ENCODE measurements around the gene EXOC4.
"Not testable (repeated sequence)": the region's sequence is repeated elsewhere in the genome, so short reads cannot be mapped to it uniquely, and the experiment has no call there.

The EXOC4 gene

DNA sequence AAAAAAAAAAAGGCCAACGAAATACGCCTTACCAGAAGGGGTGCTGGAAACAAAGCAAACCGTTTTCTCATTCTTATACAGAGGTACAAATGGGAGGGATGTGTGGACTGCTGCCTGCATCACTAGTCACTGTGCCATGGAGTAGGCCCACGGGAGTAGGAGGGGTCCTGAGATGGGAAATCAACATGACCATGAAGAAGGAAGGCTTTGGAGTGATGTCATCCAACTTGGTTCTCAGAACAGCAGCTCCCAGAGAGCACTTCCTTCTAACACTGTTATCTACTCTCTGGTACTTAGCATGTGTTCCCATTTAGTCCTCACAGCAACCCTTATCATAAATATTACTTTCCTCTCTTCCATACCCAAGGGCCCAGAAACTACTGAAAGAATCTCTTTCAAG is 814.3 kb downstream of the EXOC4 start:
- no peak for DNase-seq

DNA sequence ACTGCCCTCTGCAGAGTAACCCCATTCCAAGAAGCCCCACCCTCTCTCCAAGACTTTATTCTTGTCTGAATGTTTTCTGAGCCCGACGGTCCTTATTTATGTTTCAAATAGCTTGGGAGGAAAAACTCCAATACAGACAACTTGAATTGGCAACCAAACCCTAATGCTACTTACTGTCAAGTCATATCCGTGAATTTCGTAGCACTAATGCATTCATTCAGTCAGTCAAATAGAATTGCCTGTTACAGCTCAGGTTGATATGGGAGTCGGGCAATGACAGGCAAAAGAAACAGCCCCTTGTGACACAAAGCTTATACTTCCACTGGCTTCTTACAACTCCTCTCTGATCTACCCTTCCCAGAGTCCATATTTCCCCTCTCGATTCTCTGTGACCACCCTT is 815.8 kb downstream of the EXOC4 start:
- no peak for DNase-seq

DNA sequence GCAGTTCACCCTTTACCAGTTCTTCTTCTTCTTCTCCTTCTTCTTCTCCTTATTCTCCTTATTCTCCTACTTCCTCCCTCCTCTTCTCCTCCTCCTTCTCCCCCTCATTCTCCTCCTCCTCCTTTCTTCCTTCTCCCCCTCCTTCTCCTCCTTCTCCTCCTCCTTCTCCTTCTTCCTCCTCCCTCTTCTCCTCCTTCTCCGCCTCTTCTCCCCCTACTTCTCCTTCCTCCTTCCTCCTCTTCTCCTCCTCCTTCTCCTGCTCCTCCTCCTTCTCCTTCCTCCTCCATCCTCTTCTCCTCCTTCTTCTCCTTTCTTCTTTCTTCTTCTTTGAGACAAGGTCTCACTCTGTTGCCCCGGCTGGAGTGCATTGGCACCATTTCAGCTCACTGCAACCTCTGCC is 816.3 kb downstream of the EXOC4 start:
- DNase-seq: no peak

GRCh38 chr7:134070673-134071072 is 817.8 kb downstream of the EXOC4 start:
- no peak for DNase-seq

- no peak for DNase-seq
Observed at GRCh38 chr7:134071355-134072331, 818.8 kb downstream of the EXOC4 start.

DNA sequence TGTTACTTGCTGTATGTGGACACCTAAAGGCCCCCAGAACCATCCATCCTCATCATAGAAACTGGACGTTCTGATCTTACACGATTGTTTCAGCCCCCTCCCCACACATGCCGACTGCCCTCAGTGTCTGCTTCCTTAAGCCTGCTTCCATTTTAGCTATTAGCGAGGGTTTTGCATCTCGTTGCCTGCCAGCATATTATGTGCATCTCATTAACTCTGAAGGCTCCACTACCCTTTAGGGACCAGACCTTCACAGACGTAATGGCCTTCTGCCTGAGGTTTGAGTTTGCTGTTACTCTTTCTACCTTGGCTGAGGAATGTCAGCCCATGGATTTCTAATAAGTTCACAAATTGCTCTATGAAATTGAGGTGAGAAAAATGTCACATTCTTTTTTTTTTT is 820.4 kb downstream of the EXOC4 start:
- DNase-seq: no peak

- DNase-seq: no peak
Observed at GRCh38 chr7:134075799-134076198, 822.9 kb downstream of the EXOC4 start.

GRCh38 chr7:134077560-134077959 is 824.7 kb downstream of the EXOC4 start:
- DNase-seq: not testable (repeated sequence)

GRCh38 chr7:134078991-134079390 is 826.1 kb downstream of the EXOC4 start:
- DNase-seq: no peak

- no peak for DNase-seq
Observed at GRCh38 chr7:134081695-134082094, 828.8 kb downstream of the EXOC4 start.

- no peak for DNase-seq
Observed at GRCh38 chr7:134083766-134084487, 831.0 kb downstream of the EXOC4 start.

GRCh38 chr7:134084488-134085144 is 831.7 kb downstream of the EXOC4 start:
- DNase-seq: no peak

DNA sequence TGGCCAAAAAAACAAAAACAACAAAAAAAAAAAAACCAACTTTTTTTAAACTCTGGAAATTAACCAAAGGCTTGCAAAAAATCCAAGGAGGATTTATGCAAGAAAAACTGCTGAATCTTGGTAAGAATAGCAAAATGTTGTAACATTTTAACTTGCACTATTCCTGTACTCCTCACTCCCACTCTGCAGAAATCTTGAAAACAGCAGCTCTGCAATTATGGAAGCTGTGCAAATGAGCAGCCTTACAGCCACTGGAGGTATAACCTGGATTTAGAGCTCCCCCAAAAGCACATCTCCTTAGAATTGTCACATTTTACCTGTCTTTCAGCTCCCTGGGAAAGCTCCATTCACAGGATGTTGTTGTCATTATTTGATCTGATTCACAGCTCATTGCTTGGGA is 832.4 kb downstream of the EXOC4 start:
- DNase-seq: no peak

DNA sequence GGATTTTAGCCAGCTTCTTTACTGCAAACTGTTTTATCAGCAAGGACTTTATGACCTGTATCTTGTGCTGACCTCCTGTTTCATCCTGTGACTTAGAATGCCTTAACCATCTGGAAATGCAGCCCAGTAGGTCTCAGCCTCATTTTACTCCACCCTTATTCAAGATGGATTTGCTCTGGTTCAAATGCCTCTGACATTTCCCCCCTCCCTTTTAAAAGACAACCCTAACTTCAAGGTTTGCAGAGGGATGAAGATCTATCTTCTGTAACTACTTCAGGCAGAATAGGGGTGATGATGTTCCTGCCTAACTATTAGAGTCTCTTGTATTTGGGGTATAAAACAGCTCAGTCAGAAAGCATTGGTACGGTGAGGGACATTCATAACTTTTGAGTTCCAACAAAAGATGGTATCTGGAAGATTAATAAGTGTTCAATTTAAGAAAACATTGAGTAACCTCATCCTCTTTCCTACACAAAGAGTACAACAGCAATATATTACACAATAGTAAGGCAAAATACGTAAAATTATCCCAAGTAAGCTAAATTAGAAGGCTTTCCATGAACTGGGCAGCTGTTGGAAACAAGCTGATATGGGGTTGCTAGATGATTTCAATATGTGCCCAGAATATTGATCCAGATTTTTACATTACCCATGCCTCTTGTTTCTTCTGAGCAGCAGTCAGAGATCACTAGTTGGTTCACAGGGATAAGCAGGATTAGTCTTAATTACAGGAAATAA is 834.3 kb downstream of the EXOC4 start:
- DNase-seq: no peak

DNA sequence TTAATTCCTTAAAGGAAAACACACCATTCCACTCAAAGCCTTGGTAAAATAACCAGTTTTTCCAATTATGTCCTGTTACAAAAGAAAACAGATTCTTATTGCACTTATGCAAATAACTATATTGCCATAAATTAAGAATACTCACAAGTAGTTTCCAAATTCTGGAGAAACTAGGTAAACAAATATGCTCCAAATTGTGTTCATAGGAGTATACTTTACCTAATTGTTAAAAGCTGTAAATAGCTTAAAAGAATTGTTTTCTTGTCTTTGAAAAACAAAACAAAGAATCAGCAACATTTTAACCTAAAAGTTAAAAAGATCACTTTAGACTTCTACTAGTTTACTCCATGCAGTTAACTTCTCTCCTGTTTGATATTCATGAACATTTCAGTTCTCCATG is 835.3 kb downstream of the EXOC4 start:
- no peak for DNase-seq

GRCh38 chr7:134089446-134089845 is 836.6 kb downstream of the EXOC4 start:
- no peak for DNase-seq

- DNase-seq: no peak
Observed at GRCh38 chr7:134098072-134098471, 845.2 kb downstream of the EXOC4 start.

DNA sequence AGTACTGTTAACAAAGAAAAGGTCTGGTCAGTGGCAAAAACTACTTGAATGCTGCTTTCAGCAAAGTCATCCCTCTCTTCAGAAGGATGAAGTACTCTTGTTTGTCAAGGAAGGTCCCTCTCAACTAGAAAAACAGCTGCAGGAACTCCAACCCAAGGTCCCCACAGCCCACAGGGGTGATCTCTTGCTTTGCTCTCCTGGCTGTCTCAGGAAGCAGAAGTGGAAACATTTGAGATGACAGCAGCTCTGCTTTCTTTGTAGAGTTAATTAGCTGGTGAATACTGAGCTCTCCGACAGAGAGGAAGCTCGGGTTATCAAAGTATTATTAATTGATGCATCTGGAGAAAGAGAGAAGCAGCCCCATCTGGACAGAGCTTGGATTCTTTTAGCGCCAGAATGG is 848.8 kb downstream of the EXOC4 start:
- no peak for DNase-seq

DNA sequence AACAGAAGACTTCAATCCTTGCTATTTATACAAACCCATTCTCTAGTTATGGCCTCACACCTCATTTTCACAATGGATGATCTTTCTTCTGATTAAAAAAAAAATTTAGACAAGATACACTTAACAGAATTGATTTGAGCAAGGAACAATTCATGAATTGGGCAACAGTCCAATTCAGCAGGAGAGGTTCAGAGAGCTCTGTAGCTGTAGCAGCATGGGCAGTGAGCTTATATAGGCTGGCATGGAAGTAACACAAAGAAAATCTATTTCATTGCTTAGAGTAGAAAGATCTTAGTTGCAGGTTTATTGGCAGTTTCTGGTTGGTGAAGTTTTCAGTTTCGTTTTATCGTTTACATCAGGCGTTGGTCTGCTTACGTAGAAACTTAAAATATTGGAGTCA is 851.3 kb downstream of the EXOC4 start:
- DNase-seq: no peak

DNA sequence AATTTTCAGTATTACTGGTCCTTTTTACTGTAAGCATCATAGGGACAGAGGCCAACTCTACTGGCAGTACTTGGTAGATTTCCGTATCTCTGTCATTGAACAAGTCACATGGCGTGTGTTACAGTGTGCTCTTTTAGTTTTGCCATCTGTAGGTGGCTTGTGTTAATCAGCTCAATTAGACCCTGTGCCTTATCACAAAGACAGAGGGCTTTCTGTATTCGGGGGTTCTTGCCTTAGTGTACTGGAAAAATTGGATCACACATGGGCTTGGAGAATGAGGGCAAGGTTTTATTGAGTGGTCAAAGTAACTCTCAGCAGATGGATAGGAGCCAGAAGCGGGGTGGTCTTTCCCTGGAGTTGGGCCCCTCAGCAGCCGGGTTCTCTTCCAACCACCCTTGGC is 853.0 kb downstream of the EXOC4 start:
- no peak for DNase-seq

- no peak for DNase-seq
Observed at GRCh38 chr7:134108802-134109201, 855.9 kb downstream of the EXOC4 start.

- DNase-seq: no peak
Observed at GRCh38 chr7:134113655-134114054, 860.8 kb downstream of the EXOC4 start.

DNA sequence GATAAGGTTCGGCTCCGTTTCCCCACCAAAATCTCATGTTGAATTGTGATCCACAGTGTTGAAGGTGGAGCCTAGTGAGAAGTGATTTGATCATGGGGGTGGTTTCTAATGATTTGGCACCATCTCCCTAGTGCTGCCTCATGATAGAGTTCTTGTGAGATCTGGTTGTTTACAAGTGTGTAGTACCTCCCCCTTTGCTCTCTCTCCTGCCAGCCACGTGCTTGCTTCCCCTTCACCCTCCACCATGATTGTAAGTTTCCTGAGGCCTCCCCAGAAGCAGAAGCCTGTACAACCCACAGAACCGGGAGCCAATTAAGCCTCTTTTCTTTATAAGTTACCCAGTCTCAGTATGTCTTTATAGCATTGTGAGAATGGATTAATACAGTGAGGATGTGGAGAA is 862.1 kb downstream of the EXOC4 start:
- DNase-seq: no peak

Measured in activated effector memory CD4-positive, alpha-beta T cell treated with anti-CD3 and anti-CD28 coated beads, Interleukin-2, amount 50 U/mL, for 16 hours (primary cell).